GM21367 (cell line): ENCODE data around the gene GLS.

Experiments
- ATAC-seq: cut with Tn5 transposase; IDR thresholded peaks from one replicate; pipeline ENCODE4 v1.9.1; 2021; ENCODE audit not compliant: unreplicated experiment

Gene GLS

GRCh38 chr2:191009541-191010374 is 129.1 kb downstream of the GLS start:
- ATAC-seq, result no peak

- ATAC-seq, result no peak
Measured at GRCh38 chr2:191010887-191011885, 130.6 kb downstream of the GLS start.

- ATAC-seq, result no peak
Measured at GRCh38 chr2:191012346-191012745, 131.7 kb downstream of the GLS start.

GRCh38 chr2:191012845-191013681 is 132.4 kb downstream of the GLS start:
- no peak for ATAC-seq

DNA sequence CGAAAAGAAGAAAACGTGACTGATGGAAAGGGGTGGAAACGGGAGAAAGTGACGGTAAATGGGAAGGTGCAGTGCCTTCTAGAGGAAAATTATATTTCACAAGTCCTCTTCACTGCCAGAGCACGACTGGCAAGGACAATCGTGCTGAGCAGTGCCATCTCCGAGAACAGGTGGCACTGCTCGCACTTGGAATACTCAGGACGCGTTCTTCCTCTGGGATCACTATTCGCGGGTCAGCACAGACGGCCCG is 133.0 kb downstream of the GLS start:
- ATAC-seq, result no peak

GRCh38 chr2:191013932-191014652 is 133.5 kb downstream of the GLS start, which contains the start of gene STAT1:
TSS of gene STAT1 (minus strand) at chr2:191014171. CDS start at chr2:191010003, 4,168 bp downstream.
- ATAC-seq, result peak; percentile 79

DNA sequence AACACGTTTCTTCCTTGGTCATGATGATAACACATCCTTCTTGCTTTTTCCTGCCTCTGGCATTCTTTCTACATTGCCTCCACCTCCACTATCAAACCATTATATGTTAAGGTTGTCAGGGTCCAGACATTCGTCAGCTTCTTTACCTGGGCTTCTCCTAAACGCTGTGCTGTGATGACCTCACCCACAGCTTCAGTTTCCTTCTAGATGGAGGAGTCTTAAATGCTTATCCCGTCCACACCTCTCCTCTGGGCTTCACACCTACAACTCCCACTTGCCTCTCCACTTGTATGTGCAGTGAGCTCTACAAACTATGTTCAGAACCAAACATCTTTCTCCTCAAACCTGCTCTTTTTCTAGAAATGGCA is 134.0 kb downstream of the GLS start:
- ATAC-seq, result no peak
